ENCODE data around the gene HNRNPM. TPM values are rescaled to one million over a fixed set of nuclear protein-coding genes. Genes with fewer than 3 reads are reported as not detected.

The HNRNPM gene
- total RNA-seq, 1 experiment from 2014 or later = 204 TPM

DNA sequence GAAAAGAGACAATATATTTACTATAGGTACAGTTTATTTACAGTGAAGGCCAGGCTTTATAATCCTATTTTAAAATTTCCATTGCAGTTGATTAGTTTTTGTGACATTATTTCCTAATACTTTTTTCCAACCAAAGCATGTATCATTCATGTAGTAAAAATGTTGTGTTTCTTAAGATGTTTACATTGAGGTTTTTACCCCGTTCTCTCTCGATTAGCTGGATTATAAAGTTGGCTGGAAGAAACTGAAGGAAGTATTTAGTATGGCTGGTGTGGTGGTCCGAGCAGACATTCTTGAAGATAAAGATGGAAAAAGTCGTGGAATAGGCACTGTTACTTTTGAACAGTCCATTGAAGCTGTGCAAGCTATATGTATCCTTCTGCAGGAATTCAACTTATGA, 21.2 kb downstream of the HNRNPM start:
- no TSS peak for BruUV-seq (replicated peaks)

DNA sequence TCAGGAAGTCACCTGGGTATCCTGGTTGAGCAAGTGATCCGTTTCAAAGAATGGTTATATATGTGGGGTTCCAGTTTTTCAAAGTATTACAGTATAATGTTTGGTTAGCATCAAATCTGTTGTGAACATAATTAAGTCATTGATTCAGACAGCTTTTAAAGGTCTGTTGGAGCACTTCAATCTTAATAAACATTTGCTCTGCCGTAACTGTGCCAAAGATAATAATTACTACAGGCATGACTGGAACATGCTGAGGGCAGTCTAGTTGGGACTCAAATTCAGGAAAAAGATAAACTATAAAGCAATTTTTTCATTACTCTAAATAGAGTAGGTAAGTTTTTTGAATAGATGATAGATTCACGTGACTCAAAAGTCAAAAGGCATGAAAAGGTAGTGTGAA, 23.3 kb downstream of the HNRNPM start:
- Mint-ChIP-seq H3K27ac (ENCODE audit: unreplicated experiment) (no peak overlapping the region), H3K4me3 (ENCODE audit: low read depth, unreplicated experiment) (no peak overlapping the region), H3K27me3 (ENCODE audit: unreplicated experiment) (no peaks in the 10 kb centered on the region), H3K4me1 (ENCODE audit: low read depth, unreplicated experiment) (peaks cover 3% of the 10 kb centered on the region), H3K36me3 (ENCODE audit: insufficient read depth, unreplicated experiment) (peaks cover 65% of the 10 kb centered on the region), H3K9me3 (ENCODE audit: low read depth, unreplicated experiment) (no peaks in the 10 kb centered on the region)
- CTCF ChIA-PET = no interaction called here
- no peak for TF ChIP-seq CTCF (IDR thresholded peaks at IDR 0.05; ENCODE audit: unreplicated experiment)
- no peak for DNase-seq
- no TSS peak for BruUV-seq (replicated peaks)
- intact Hi-C loops (cut with micrococcal nuclease; ENCODE audit: unreplicated experiment) = no loop called here

More for the DNA sequence above, 21.2 kb downstream of the HNRNPM start:
- no peak overlapping the region for H3K27ac Mint-ChIP-seq (ENCODE audit: unreplicated experiment)
- H3K4me1 Mint-ChIP-seq (ENCODE audit: low read depth, unreplicated experiment) = peaks cover 11% of the 10 kb centered on the region
- CTCF ChIA-PET = interaction anchor here (0.6 kb wide), 1 partner anchor 100 kb away, joined by 9 read pairs; no protein-coding TSS in a partner anchor
- no peaks in the 10 kb centered on the region for H3K9me3 Mint-ChIP-seq (ENCODE audit: low read depth, unreplicated experiment)
- intact Hi-C loops (cut with micrococcal nuclease; ENCODE audit: unreplicated experiment) = no loop called here
- peaks cover 65% of the 10 kb centered on the region for H3K36me3 Mint-ChIP-seq (ENCODE audit: insufficient read depth, unreplicated experiment)
- no peak for DNase-seq
- TF ChIP-seq CTCF (IDR thresholded peaks at IDR 0.05; ENCODE audit: unreplicated experiment) = no peak
- H3K27me3 Mint-ChIP-seq (ENCODE audit: unreplicated experiment) = no peaks in the 10 kb centered on the region
- H3K4me3 Mint-ChIP-seq (ENCODE audit: low read depth, unreplicated experiment) = no peak overlapping the region

- H3K4me1 Mint-ChIP-seq (ENCODE audit: low read depth, unreplicated experiment) = no peaks in the 10 kb centered on the region
- intact Hi-C loops (cut with micrococcal nuclease; ENCODE audit: unreplicated experiment) = no loop called here
- H3K27me3 Mint-ChIP-seq (ENCODE audit: unreplicated experiment) = no peaks in the 10 kb centered on the region
- H3K4me3 Mint-ChIP-seq (ENCODE audit: low read depth, unreplicated experiment) = no peak overlapping the region
- no TSS peak for BruUV-seq (replicated peaks)
- H3K9me3 Mint-ChIP-seq (ENCODE audit: low read depth, unreplicated experiment) = no peaks in the 10 kb centered on the region
- CTCF ChIA-PET = interaction anchor here (0.6 kb wide), 1 partner anchor 137 kb away, joined by 8 read pairs; no protein-coding TSS in a partner anchor
- no peak overlapping the region for H3K27ac Mint-ChIP-seq (ENCODE audit: unreplicated experiment)
- no peak for TF ChIP-seq CTCF (IDR thresholded peaks at IDR 0.05; ENCODE audit: unreplicated experiment)
- no peak for DNase-seq
- peaks cover 60% of the 10 kb centered on the region for H3K36me3 Mint-ChIP-seq (ENCODE audit: insufficient read depth, unreplicated experiment)
Measured at GRCh38 chr19:8468761-8469373, 24.1 kb downstream of the HNRNPM start.

DNA sequence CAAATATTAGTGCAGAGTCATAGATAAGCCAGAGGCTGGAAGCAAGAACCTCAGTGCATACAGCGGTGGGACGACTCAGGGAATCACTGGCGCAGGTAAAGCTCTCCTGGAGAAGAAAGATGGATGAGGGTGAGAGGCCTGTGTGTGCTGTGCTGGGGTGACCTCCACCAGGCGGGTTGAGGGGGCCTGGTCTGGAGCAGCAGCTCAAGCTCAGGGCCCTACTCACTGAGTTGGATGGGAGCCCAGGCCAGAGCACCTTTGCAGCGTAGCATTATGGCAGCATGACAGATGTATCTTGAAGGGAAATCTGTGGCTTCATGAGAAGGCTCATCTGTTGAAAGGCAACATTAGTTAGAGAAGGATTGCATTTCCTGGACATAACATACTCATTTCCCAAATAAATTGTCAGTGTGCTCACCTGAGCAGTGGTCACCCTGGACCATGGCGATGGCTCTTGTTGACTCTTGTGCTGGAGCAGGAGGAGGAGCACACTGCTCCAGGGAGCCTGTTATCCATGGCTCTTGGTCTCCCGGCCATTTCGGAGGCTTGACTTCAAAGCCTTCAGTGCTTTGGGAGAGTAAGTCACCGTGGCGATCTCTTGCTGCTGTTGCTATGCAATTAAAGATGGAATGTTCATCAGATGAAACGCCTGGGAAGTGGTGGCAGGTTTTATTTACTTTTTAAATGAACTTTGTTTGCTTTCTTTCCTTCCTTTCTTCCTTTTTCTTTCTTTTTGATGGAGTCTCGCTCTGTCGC, 25.0 kb downstream of the HNRNPM start:
- DNase-seq = no peak
- H3K4me1 Mint-ChIP-seq (ENCODE audit: low read depth, unreplicated experiment) = no peaks in the 10 kb centered on the region
- no peak overlapping the region for H3K27ac Mint-ChIP-seq (ENCODE audit: unreplicated experiment)
- CTCF ChIA-PET = interaction anchor here (0.6 kb wide), 1 partner anchor 138 kb away, joined by 8 read pairs; no protein-coding TSS in a partner anchor
- no peak overlapping the region for H3K4me3 Mint-ChIP-seq (ENCODE audit: low read depth, unreplicated experiment)
- peaks cover 60% of the 10 kb centered on the region for H3K36me3 Mint-ChIP-seq (ENCODE audit: insufficient read depth, unreplicated experiment)
- H3K9me3 Mint-ChIP-seq (ENCODE audit: low read depth, unreplicated experiment) = no peaks in the 10 kb centered on the region
- BruUV-seq (replicated peaks) = no TSS peak
- no peaks in the 10 kb centered on the region for H3K27me3 Mint-ChIP-seq (ENCODE audit: unreplicated experiment)
- intact Hi-C loops (cut with micrococcal nuclease; ENCODE audit: unreplicated experiment) = no loop called here
- TF ChIP-seq CTCF (IDR thresholded peaks at IDR 0.05; ENCODE audit: unreplicated experiment) = no peak
